HUES6 (cell line): Measurements from ENCODE around the gene GPBAR1.

Experiments used
- H3K27ac ChIP-seq: 2 replicates; pipeline ENCODE4 v1.7.0; 2013; ENCODE audit warnings: low read depth, mild to moderate bottlenecking, low read length, inconsistent platforms
- H3K27me3 ChIP-seq: 2 replicates; pipeline ENCODE4 v1.6.1; 2013; ENCODE audit warnings: low read length; ENCODE audit not compliant: control insufficient read depth, insufficient read depth
- H3K36me3 ChIP-seq: 2 replicates; pipeline ENCODE4 v1.6.1; 2013; ENCODE audit warnings: low read length; ENCODE audit not compliant: control insufficient read depth, insufficient read depth
- H3K4me1 ChIP-seq: 2 replicates; pipeline ENCODE4 v1.6.1; 2013; ENCODE audit warnings: low read length; ENCODE audit not compliant: control insufficient read depth, insufficient read depth
- H3K4me3 ChIP-seq: 2 replicates; pipeline ENCODE4 v1.5.1; 2013; ENCODE audit warnings: low read depth, low read length
- H3K9ac ChIP-seq: one replicate; pipeline ENCODE4 v1.6.1; 2013; ENCODE audit warnings: mild to moderate bottlenecking, low read length
- H3K9me3 ChIP-seq: 2 replicates; pipeline ENCODE4 v1.6.1; 2013; ENCODE audit warnings: low read depth, low read length; ENCODE audit not compliant: control insufficient read depth, insufficient read depth

Gene GPBAR1

DNA sequence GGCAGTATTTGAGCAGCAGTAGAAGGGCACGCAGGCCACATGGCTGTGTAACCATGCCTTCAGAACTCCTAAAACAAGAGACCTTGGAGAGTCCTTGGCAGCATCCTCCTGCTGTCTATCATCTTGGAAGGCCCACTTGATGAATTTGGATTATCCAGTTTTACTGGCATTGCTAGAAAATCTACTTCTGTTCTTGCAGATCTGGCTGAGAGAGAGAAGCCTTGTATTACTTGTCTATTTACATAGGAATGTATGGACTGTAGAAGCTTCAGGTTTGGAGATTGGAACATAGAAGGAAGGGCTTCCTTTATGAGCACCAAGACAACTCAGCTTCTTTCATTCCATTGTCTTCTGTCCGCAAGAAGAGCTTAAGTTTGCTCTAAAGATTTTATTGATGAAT lies 16.1 kb upstream of the GPBAR1 start:
- Histone ChIP-seq H3K27ac (no peak overlapping the region), H3K4me1 (no peaks in the 10 kb centered on the region), H3K27me3 (no peaks in the 10 kb centered on the region), H3K9ac (no peak overlapping the region), H3K4me3 (no peak overlapping the region), H3K9me3 (no peaks in the 10 kb centered on the region), H3K36me3 (peaks cover 95% of the 10 kb centered on the region)

DNA sequence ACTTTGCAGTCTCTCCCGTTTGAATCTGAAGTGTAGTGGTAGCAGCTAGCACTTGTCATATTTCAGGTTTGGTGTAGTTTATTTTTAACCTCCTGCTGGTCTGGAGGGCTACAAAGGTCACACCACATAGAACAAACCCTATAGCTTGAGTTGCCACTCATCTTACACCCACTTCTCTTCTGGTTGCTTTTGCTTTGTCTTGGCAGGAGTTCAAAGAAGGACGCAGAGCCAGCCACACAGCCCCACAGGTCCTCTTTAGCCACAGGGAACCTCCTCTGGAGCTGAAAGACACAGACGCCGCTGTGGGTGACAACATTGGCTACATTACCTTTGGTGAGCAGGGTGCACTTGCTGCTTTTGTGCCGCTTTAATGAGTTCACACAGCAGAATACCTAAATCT lies 15.6 kb upstream of the GPBAR1 start:
- Histone ChIP-seq H3K9ac (no peak overlapping the region), H3K9me3 (no peaks in the 10 kb centered on the region), H3K4me3 (no peak overlapping the region), H3K27ac (no peak overlapping the region), H3K27me3 (no peaks in the 10 kb centered on the region), H3K4me1 (no peaks in the 10 kb centered on the region), H3K36me3 (peaks cover 95% of the 10 kb centered on the region)

DNA sequence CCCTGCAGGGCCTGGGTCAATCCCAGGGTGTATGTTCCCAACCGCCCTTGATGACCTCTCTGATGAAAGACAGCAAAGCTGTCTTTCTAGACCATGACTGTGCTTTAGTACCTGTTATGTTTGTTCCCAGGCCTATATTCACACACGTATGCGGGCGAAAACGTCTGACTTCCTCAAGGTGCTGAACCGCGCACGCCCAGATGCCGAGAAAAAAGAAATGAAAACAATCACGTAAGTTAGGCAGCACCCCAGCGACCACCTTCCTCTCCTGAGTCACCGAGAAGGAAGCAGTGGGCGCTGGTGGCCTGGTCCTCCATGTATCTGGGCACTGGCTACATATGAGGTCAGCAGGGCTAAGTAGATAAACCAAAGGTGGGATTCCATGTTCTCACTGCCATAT lies 11.1 kb upstream of the GPBAR1 start:
- H3K9me3 ChIP-seq, result no peaks in the 10 kb centered on the region
- H3K27ac ChIP-seq, result no peak overlapping the region
- no peak overlapping the region for H3K9ac ChIP-seq
- no peaks in the 10 kb centered on the region for H3K4me1 ChIP-seq
- peaks cover 99% of the 10 kb centered on the region for H3K36me3 ChIP-seq
- H3K27me3 ChIP-seq, result no peaks in the 10 kb centered on the region
- H3K4me3 ChIP-seq, result no peak overlapping the region

DNA sequence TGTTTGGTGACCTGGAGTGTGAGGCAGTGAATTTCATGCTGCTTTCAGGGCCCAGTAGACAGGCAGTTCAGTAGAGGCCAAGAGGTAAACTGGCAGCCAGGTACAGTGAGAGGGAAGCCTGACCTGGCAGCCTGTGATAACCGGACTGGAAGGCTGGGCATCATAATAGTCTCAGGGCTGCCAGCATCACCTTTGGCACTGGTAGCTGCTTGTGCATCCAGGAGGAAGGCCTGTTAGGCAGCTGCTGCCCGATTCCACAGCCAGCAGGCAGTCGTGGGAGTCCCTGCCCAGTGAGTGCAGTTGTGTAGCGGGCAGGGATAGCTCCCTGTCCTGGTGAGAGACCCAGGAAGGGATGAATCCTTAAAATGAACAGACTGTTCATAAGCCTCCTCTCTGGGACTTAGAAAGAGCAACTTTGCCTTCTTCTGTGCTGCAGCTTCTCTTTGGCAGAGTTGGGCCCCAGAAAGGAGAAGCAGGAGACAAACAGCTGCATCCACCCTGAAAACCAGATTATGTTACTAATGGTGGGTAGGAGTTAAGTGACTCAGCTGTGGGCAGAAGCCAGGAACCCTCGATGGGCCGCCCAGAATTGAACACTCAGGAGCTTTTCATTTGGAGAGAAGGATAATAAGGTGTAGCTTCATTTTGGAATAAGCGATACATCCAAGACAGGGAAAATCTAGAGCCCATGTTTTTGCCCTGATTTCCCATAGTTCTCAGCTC lies 8.1 kb upstream of the GPBAR1 start:
- Histone ChIP-seq H3K9ac (no peak overlapping the region), H3K4me1 (no peaks in the 10 kb centered on the region), H3K36me3 (peaks cover 85% of the 10 kb centered on the region), H3K27ac (no peak overlapping the region), H3K9me3 (no peaks in the 10 kb centered on the region), H3K4me3 (no peak overlapping the region), H3K27me3 (no peaks in the 10 kb centered on the region)

DNA sequence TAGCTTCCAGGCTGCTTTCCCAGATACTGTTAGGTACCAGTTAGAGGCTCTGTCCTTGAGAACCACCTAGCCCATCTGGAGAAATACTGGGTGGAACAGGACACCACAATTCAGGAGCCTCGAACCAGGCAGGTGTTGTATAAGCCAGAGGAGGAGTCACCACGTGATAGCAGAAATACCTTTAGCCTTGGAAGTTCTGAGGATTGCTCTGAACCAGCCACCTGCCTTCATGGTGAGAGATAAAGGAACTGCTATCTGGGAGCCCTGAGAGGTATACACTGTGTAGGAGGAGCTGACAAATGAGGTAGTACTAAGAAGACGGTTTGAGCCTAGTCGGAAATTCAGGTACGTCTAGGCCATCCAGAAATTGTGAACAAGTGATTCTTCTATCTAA lies 7.6 kb upstream of the GPBAR1 start:
- H3K36me3 ChIP-seq, result peaks cover 80% of the 10 kb centered on the region
- no peaks in the 10 kb centered on the region for H3K4me1 ChIP-seq
- H3K9me3 ChIP-seq, result no peaks in the 10 kb centered on the region
- H3K27ac ChIP-seq, result no peak overlapping the region
- no peak overlapping the region for H3K9ac ChIP-seq
- no peak overlapping the region for H3K4me3 ChIP-seq
- no peaks in the 10 kb centered on the region for H3K27me3 ChIP-seq

DNA sequence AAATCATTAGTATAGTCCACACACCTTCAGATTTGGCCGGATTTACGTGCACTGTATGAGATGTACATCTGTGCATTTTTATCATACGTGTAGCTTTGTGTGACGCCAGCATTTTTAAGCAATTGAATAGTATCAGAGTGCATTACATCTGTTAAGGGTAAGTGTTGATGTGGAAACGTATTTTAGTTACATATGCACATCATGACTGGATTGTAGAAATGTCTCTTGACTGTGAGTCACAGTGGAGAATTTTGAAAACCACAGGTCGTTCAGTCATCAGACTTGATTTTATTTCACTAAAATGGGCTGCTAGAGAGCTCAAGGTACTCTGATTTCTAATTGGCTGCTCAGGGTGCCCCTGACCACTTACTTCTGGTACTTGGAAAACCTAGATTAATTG lies 5.4 kb upstream of the GPBAR1 start:
- Histone ChIP-seq H3K4me1 (peaks cover 16% of the 10 kb centered on the region), H3K27me3 (no peaks in the 10 kb centered on the region), H3K36me3 (peaks cover 58% of the 10 kb centered on the region), H3K4me3 (no peak overlapping the region), H3K27ac (no peak overlapping the region), H3K9ac (no peak overlapping the region), H3K9me3 (no peaks in the 10 kb centered on the region)

DNA sequence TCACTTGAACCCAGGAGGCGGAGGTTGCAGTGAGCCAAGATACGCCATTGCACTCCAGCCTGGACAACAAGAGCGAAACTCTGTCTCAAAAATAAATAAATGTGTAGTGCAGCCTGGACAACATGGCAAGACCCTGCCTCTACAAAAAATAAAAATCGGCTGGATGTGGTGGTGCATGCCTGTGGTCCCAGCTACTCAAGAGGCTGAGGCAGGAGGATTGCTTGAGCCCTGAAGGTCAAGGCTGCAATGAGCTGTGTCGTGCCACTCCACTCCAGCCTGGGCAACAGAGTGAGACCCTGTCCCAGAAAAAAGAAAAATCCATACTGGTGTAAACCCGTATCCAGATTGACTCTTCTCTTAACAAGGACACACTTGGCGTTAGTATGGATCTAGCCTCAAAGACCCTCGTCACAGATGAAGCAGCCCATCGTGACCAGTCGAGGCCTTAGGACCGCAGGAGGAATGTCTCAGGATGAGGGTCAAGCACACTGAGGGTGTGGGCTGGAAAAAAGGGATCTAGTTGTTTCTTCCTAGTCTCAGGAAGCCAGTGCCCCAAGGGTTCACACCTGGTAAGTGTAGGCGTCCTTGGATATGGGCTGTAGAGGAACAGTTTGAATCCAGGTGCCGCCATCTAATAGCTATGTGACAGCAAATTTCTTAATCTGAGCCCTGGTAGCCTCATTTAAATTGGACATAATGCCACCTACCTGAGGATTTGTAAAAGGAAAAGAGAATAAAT lies 4.0 kb upstream of the GPBAR1 start:
- Histone ChIP-seq H3K4me3 (no peak overlapping the region), H3K9ac (no peak overlapping the region), H3K9me3 (no peaks in the 10 kb centered on the region), H3K4me1 (peaks cover 30% of the 10 kb centered on the region), H3K27me3 (no peaks in the 10 kb centered on the region), H3K36me3 (peaks cover 44% of the 10 kb centered on the region), H3K27ac (no peak overlapping the region)

DNA sequence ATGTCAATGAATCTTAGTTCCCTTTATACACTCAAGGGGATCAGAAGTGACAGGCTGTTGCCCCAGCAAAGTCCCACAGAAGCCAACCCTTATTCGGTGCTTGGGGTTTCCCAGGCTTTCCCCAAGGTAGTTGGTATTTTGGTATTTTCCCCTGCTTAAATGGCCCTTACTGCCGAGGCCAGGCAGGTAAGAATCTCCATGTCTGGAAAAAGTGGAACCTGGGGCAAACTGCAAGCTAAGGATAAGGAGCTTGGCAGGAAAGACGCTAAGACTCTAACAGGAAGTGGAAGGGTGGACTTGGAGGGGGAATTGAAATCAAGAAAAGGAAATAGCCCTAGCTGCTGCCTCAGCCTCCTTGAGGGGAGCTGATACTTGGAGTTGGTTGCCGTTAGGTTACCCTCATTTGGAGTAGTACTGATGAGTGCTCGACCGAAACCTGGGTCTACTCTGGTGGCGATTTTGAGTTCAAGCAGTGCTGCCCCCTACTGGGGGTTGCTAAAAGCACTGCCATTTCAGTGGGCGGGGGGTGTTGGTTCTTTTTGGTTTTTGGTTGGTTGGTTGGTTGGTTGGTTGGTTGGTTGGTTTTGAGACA lies 3.3 kb upstream of the GPBAR1 start:
- Histone ChIP-seq H3K36me3 (peaks cover 38% of the 10 kb centered on the region), H3K4me1 (peaks cover 33% of the 10 kb centered on the region), H3K27me3 (no peaks in the 10 kb centered on the region), H3K27ac (no peak overlapping the region), H3K9me3 (no peaks in the 10 kb centered on the region), H3K4me3 (no peak overlapping the region), H3K9ac (no peak overlapping the region)

DNA sequence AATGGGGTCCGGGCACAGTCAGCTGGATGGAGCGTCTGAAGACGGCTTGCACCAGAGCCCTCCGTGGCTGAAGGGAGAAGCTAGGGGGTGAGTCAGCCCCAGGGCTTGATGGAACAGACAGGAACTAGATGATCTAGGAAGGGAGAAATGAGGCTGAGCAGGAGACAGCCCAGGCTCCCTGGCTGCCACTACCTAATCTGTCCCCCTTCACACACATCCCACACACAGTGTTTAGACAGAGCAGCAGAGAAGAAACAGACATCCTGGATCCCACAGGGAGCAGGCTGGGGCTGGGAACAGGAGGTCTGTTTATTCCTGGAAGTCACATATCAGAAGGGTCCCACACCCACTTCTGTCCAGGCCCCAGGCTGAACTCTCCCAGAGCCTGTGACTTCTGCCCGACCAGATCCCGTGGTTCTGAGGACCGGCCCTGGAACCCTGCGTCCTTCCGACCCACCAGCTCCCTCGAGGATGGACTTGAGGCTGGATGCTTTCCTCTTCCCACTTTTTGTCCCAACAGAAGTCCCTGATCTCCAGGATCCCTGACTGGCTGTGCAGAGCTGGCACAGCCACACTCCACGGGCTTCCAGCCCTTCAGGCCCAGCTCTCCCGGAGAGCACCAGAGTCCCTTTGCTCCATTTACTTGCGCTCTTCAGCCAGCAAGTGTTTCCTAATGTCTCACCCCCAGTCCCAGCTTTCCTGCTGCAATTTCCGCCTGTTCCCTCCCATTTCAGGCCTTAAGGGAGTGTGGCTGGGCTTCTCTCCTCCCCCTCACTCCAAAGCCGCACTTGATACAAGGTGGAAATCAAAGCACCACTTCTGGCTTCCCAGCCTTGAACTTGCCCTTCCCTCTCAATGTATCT lies 1.5 kb upstream of the GPBAR1 start:
- Histone ChIP-seq H3K27ac (no peak overlapping the region), H3K9ac (no peak overlapping the region), H3K36me3 (peaks cover 33% of the 10 kb centered on the region), H3K4me3 (no peak overlapping the region), H3K27me3 (no peaks in the 10 kb centered on the region), H3K4me1 (peaks cover 33% of the 10 kb centered on the region), H3K9me3 (no peaks in the 10 kb centered on the region)

DNA sequence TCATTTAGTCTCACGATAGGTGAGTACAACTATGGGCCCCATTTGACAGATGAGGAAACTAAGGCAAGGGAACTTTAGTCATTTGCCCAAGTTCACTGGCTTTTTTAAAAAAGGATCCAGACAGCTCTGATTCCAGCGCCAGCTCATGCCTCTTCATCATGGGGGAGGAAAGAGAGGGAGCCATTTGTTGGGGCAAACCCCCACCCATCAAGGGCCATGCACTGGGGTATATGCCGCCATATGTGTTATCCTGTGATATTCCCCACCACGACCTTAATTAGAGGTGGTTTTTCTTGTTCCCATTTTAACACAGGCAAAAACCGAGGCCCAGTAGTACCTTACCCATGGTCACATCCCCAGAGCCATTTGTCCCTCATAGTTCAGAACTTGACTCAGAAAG lies 649 bp upstream of the GPBAR1 start:
- no peak overlapping the region for H3K4me3 ChIP-seq
- H3K36me3 ChIP-seq, result peaks cover 33% of the 10 kb centered on the region
- no peaks in the 10 kb centered on the region for H3K27me3 ChIP-seq
- no peaks in the 10 kb centered on the region for H3K9me3 ChIP-seq
- no peak overlapping the region for H3K9ac ChIP-seq
- no peak overlapping the region for H3K27ac ChIP-seq
- H3K4me1 ChIP-seq, result peaks cover 33% of the 10 kb centered on the region
